GM12891 (cell line): ENCODE results near the gene NEK11.

ENCODE experiments used
- POLR2A ChIP-seq: IDR thresholded peaks from 2 replicates; pipeline ENCODE4 v1.6.1; 2011; ENCODE audit warnings: low read depth, low read length, control low read depth
- POLR2AphosphoS5 ChIP-seq: IDR thresholded peaks from 2 replicates; pipeline ENCODE4 v1.6.1; 2011; ENCODE audit warnings: low read depth, low read length, control low read depth

DNA sequence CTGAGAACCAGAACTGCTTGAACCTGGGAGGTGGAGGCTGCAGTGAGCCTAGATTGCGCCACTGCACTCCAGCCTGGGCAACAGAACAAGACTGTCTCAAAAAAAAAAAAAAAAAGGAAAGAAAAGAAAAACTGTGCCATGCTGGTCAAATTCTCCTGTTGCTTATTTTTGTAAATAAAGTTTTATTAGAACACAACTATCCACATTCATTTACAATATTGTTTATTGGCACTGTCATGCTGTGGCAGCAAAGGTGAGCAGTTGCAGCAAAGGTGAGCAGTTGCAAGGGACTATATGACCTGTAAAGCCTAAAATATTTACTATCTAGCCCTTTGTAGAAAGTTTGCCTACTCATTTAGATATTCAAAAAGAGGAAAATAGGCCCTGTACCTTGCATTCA, 18.4 kb upstream of the NEK11 start:
- no peak for TF ChIP-seq POLR2A
- no peak for TF ChIP-seq POLR2AphosphoS5
